ENCODE data around the gene LTBP3. TPM values are rescaled to one million over a fixed set of nuclear protein-coding genes. Genes with fewer than 3 reads are reported as not detected.
A peak's percentile ranks its signal among the peaks of the same experiment; 100 is the strongest.

Gene LTBP3
- total and polyA plus RNA-seq, 9 of the 15 experiments (the other 6 are each of a cell fraction or from before 2014, with no cell fraction given), result 0.06 to 20.5 (median 4.8) TPM

GRCh38 chr11:65501472-65502273 lies 56.5 kb downstream of the LTBP3 start (continued):
- TF ChIP-seq XRCC3 (IDR thresholded peaks at IDR 0.05), result peak; percentile 6; the same call in 1 of the 2 replicates
- peak; percentile 50 for TF ChIP-seq POLR2G (IDR thresholded peaks at IDR 0.05; ENCODE audit: low read depth, low read length)
- peak; percentile 53 for TF ChIP-seq U2AF1 (optimal IDR thresholded peaks at IDR 0.05; ENCODE audit: low read depth, low read length)
- peak; percentile 6; the same call in 1 of the 2 replicates for TF ChIP-seq NCOA6 (IDR thresholded peaks at IDR 0.05)
- TF ChIP-seq MEF2D (tag; conservative IDR thresholded peaks at IDR 0.05; ENCODE audit: low read depth), result no peak
- peak in 1 of 2 experiments; percentile 11; a peak in 3 of 4 replicates for TF ChIP-seq MAZ (CRISPR knock-in tag; conservative IDR thresholded peaks at IDR 0.05 in 1 of 2, IDR thresholded peaks at IDR 0.05 in 1 of 2)
- TF ChIP-seq ERF (CRISPR knock-in tag; IDR thresholded peaks at IDR 0.05), result peak; percentile 80
- TF ChIP-seq MTF1 (CRISPR knock-in tag; IDR thresholded peaks at IDR 0.05; ENCODE audit: borderline replicate concordance), result no peak
- TF ChIP-seq HDAC1 (IDR thresholded peaks at IDR 0.05), result 0 out of 4 replicates have a peak, but pooled peaks of 1 of the 2 experiments have one; percentile 0
- TF ChIP-seq FIP1L1 (IDR thresholded peaks at IDR 0.05; ENCODE audit: low read depth, low read length, poor library complexity, severe bottlenecking), result peak; percentile 9
- 0 out of 2 replicates have a peak, but pooled peaks have one; percentile 11 for TF ChIP-seq GTF2F1 (IDR thresholded peaks at IDR 0.05; ENCODE audit: low read depth, low read length)
- TF ChIP-seq ZNF175 (CRISPR knock-in tag; IDR thresholded peaks at IDR 0.05; ENCODE audit: low read depth), result peak; percentile 57; the same call in 1 of the 2 replicates
- peak; percentile 16 for TF ChIP-seq ZFP1 (CRISPR knock-in tag; IDR thresholded peaks at IDR 0.05)
- peak; percentile 81 for TF ChIP-seq HBP1 (CRISPR knock-in tag; IDR thresholded peaks at IDR 0.05)
- peak; percentile 95 for TF ChIP-seq ZBED1 (IDR thresholded peaks at IDR 0.05)
- TF ChIP-seq ZNF584 (CRISPR knock-in tag; IDR thresholded peaks at IDR 0.05; ENCODE audit: low read depth), result peak; percentile 42; the same call in 1 of the 2 replicates
- TF ChIP-seq ZFPM2 (CRISPR knock-in tag; IDR thresholded peaks at IDR 0.05), result peak; percentile 22
- peak; percentile 86 for TF ChIP-seq THRB (CRISPR knock-in tag; conservative IDR thresholded peaks at IDR 0.05)
- TF ChIP-seq EP300 (IDR thresholded peaks at IDR 0.05; ENCODE audit: low read length), result peak; percentile 15; the same call in 1 of the 2 replicates
- no peak for TF ChIP-seq GATAD2A (IDR thresholded peaks at IDR 0.05)
- 0 out of 2 replicates have a peak, but pooled peaks have one; percentile 50 for TF ChIP-seq GABPB1 (CRISPR knock-in tag; IDR thresholded peaks at IDR 0.05)
- no peak for TF ChIP-seq TARDBP (IDR thresholded peaks at IDR 0.05)
- peak; percentile 82 for TF ChIP-seq PML (IDR thresholded peaks at IDR 0.05; ENCODE audit: low read length)
- TF ChIP-seq THRAP3 (IDR thresholded peaks at IDR 0.05; ENCODE audit: borderline replicate concordance), result peak; percentile 97; the same call in 1 of the 2 replicates
- peak; percentile 58; the same call in 1 of the 2 replicates for TF ChIP-seq ZNF561 (CRISPR knock-in tag; conservative IDR thresholded peaks at IDR 0.05)
- TF ChIP-seq ILF3 (IDR thresholded peaks at IDR 0.05; ENCODE audit: borderline replicate concordance), result peak; percentile 63
- TF ChIP-seq ZNF717 (CRISPR knock-in tag; IDR thresholded peaks at IDR 0.05), result peak; percentile 50; the same call in 1 of the 2 replicates
